HK-2 (cell line): ENCODE measurements around the gene SMAD9.
"Not testable (repeated sequence)": the region's sequence is repeated elsewhere in the genome, so short reads cannot be mapped to it uniquely, and the experiment has no call there.

Experiments
- DNase-seq: peaks from one replicate; pipeline ENCODE4 v3.0.0-alpha.2; 2018; ENCODE audit not compliant: unreplicated experiment

Gene SMAD9

GRCh38 chr13:36912369-36912768 is 7.7 kb downstream of the SMAD9 start:
- no peak for DNase-seq

- DNase-seq, result no peak
Observed at GRCh38 chr13:36910545-36910944, 9.5 kb downstream of the SMAD9 start.

GRCh38 chr13:36907821-36908220 is 12.2 kb downstream of the SMAD9 start:
- no peak for DNase-seq

DNA sequence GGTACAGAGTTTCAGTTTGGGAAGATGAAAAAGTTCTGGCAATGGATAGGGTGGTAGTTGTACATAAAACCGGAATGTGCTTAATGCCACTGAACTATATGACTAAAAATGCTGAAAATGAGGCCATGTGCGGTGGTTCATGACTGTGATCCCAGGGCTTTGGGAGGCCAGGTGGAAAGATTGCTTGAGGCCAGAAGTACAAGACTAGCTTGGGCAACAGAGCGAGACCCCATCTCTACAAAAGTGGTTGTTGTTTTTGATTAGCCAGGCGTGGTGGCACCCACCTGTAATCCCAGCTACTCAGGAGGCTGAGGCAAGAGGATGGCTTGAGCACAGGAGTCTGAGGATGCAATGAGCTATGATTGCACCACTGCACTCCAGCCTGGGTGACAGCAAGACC is 12.8 kb downstream of the SMAD9 start:
- DNase-seq, result no peak

- no peak for DNase-seq
Observed at GRCh38 chr13:36905944-36906343, 14.1 kb downstream of the SMAD9 start.

- no peak for DNase-seq
Observed at GRCh38 chr13:36903925-36904595, 16.0 kb downstream of the SMAD9 start.

DNA sequence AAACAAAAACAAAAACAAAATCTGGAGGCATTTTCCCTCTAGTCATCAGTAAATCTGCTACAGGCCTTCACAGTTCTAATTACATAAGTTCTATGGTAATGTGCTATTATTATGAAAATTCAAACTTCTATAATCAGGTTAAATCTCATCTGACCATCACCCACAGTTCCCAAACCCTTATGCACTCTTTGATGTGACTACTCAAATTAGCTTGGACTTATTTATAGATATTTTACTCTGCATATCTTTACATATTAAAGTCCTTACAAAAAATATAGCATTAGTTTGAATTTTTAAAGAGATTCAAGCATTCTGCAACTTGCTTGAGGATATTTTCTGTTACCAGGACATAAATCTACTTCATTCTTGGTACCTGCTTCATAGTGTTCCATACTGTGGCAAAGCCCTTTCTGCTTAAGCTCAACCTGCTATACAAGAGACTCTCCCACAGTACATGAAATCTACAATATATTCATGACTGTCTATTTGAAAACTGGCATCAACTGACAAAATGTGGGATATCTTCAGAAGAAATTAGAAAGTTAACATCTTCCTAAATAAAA is 22.9 kb downstream of the SMAD9 start:
- no peak for DNase-seq

DNA sequence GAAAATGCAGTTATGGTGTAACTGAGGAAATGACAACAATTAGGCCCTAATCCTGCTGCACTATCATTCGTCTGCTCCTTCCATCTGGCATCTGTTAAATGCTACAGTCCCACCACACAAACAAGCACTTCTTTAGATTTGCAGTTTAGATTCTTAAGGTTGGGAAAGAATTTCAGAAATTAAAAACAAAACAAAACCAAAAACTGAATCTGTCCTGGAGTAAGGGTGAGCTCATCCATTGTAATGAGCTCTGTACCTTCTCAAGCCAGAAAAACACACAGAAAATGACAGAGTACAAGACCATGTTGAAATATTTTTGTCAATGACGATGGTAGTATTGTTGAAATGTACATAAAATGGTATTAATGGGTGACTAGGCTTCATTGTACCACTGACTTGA is 28.3 kb downstream of the SMAD9 start:
- no peak for DNase-seq

DNA sequence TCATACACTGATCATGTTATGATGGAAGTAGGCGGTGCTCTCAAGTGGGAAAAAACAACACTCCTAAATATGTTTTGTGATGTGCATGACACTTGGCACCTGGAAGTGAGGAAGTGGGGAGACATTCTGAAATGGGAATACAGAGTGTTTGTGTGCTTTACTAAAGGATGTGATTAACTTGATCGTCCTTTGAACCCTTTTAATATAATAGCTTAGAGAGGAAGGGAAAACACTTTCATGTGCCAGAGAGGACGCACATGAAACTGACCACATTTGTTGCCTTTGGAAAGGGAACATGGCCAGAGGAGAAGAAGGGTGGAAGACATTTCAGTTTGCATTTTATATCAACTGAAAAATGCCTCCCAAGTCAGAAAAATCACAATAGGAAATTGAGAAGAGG is 31.4 kb downstream of the SMAD9 start:
- no peak for DNase-seq

DNA sequence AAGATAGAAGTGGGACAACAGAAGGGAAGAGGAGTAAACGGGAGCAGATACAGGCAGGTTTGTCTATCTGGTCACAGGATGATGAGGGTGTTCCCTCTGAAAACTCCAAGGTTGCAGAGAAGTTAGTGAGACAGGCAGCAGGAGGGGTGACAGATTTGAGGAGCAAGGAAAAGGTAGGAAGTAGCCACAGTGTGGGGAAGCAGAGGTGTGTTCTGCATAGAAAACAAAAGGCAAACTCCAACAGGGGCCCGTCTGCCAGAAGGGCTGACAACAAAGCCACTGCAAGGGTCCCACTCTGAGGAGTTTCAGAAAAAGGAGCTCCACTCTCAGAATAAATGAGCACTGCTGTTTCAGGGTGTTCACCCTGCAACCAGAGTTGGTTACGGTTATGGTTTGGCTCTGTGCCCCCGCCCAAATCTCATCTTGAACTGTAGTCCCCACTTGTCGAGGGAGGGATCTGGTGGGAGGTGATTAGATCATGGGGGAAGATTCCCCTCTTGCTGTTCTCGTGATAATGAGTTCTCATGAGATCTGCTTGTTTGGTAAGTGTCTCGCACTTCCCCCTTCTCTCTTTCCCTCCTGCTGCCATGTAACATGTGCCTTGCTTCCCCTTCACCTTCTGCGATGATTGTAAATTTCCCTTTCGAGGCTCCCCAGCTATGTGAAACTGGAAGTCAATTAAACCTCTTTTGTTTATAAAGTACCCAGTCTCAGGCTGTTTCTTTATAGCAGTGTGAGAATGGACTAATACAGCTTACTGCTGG is 32.1 kb downstream of the SMAD9 start:
- no peak for DNase-seq

- DNase-seq, result no peak
Observed at GRCh38 chr13:36885901-36886300, 34.1 kb downstream of the SMAD9 start.

- no peak for DNase-seq
Observed at GRCh38 chr13:36884235-36884634, 35.8 kb downstream of the SMAD9 start.

DNA sequence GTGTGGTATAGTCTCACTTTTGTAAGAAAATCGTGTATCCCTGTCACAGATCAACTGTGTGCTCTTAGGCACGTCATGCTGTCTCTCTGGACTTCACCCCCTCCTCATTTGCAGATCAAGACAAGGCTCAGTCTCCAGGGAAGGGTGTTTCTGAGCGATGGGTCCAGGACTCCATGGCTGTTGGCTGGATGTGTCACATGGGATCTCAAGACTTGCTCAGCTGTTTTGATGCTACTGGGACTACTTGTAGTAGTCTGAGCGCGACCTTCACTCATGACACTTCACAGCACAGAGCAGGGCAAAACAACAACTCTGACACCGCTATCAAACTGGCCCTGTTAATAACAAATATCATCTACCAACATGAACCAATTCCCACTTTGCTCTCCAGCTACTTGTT is 36.2 kb downstream of the SMAD9 start:
- no peak for DNase-seq

DNA sequence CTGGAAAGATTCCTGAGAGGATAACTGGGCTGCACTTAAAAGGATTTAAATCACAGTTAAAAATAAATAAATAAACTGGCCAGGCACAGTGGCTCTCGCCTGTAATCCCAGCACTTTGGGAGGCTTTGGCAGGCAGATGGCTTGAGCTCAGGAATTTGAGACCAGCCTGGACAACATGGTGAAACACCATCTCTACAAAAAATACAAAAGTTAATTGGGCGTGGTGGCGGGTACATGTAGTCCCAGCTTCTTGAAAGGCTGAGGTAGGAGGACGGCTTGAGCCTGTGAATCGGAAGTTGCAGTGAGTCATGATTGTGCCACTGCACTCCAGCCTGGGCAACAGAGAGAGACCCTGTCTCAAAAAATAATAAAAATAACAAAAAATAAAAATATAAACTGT is 36.6 kb downstream of the SMAD9 start:
- not testable (repeated sequence) for DNase-seq

DNA sequence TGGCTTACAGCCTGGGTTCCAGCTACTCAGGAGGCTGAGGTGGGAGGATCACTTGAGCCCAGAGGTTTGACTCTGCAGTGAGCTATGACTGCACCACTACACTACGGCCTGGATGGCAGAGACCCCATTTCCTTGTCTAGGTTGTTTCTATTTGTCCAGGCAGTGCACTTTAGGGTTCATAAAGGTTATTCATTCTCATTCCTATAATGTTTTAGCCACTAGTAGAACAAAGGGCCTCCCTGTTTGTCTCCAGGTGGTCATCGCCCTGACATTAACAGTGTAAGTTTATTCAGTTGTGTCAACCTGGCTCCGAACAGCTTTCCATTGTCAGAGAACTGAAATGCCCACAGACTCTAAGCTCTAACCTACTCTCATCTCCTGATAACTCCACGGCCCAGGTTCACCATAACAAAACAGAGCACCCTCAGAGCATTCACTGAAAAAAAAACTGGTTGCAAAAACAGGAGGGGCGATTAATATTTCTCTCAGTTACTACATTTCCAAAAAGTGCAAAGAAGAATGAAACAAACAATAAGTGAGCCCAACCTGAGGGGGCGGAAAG is 37.1 kb downstream of the SMAD9 start:
- no peak for DNase-seq

DNA sequence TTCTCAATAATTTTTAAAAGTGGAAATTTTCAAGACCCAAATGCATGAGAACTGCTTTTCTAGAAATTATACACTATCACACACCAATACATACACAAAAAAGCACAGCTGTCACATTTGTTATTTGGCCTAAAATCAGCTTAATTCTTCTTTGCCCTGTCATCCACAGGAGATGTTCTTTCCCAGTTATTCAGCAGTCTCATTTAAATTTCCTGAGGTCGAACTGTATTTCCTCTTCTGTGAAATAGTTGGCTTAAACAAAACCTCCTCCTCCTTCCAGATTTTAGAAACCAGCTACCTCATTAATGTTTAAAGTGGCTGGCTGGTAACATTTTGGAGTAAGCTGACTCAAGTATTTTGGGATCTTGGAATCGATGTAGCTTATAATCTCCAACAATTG is 39.1 kb downstream of the SMAD9 start:
- no peak for DNase-seq

DNA sequence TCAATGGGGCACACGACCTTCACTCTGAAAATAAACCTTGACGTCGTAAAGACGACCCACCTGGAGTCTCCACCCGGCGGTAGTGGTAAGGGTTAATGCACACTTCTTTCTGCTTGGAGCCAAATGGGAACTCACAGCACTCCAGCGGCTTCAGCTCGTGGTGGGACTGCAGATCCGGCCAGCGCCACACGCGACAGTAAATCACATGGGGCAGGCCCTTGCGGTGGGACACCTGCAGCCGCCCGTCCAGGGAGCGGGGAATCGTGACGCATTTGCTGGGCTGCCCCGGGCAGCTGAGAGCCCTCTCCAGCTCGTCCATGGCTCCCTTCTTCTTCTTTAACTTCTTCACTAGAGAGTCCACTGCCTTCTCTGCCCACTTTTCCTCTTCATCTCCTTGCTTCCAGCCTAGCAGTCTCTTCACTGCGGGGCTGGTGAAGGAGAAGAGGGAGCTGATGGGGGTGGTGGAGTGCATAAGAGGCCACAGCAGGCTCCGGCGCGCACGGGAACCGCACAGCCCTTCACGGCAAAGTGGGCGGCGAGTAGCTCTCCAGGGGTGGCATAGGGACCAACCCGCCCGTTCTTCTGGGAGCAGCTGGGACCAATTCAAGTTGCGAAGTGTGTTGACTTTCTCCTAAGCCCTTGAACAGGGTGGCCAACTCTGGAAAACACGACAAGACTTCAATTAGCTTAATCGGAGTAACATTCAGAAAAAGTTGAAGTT is 40.7 kb downstream of the SMAD9 start:
- no peak for DNase-seq

- DNase-seq, result no peak
Observed at GRCh38 chr13:36875961-36876360, 44.1 kb downstream of the SMAD9 start.

- no peak for DNase-seq
Observed at GRCh38 chr13:36875431-36875830, 44.6 kb downstream of the SMAD9 start.

DNA sequence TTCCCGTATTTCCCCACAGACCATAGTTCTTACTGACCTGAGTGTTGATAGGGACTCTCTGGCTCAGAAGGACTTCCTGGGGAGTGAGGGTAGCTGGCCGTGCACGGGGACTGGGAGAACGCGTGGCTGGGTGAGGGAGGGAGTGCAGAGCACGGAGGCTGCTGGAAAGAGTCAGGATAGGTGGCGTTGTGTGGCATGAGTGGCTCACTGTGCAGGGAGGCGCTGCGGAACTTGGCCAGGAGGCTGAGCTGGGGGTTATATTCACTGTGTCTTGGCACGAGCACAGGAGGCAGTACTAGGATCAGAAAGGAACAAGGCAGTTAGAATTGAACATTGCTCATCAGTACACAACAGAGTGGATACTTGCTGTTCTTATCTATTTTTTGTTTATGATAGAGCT is 47.4 kb downstream of the SMAD9 start:
- DNase-seq, result no peak

DNA sequence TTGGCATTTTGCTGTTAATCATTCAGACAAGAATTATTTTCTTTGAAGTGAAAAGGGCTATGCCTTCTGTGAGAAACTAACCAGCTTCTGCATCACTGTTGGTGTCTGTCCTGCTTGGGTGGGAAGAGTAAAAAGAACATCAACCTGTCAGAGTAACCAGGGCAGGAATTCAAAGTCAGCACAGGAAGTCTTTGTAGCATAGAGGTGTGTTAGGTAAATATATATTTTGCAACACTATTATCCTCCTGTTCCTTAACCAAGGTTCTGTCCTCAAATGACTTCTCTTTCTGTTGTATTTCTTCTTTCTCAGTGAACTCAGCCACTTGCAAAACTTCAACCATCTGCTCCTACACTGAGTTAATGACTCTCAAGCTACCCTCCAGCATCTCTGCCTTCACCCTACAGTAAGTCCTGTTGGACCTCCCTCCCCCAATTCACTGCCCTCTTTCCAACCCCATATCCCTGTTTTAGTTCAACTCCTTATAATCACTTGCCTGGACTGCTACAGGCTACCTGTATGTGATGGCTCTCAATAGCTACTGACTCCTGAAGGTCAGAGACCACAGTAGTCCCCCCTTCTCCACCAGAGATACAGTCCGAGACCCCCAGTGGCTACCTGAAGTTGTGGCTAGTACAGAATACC is 49.9 kb downstream of the SMAD9 start:
- no peak for DNase-seq

GRCh38 chr13:36866232-36866631 is 53.8 kb downstream of the SMAD9 start:
- no peak for DNase-seq
